Hepatic stellate cell (primary cell): ENCODE results near the gene MSANTD1.

Experiments used
- DNase-seq: peaks from one replicate; pipeline ENCODE4 v3.0.0; 2011; ENCODE audit warnings: low spot score

Gene MSANTD1

GRCh38 chr4:3303923-3304710 lies 55.2 kb downstream of the MSANTD1 start:
- no peak for DNase-seq

- DNase-seq, result peak; percentile 66
These were observed 56.1 kb downstream of the MSANTD1 start for GRCh38 chr4:3304831-3305609.

GRCh38 chr4:3305610-3306371 lies 56.8 kb downstream of the MSANTD1 start:
- no peak for DNase-seq
